Left renal pelvis (tissue), 4 donors: ENCODE results near the gene SLC22A13. TPM values are rescaled to one million over a fixed set of nuclear protein-coding genes. Genes with fewer than 3 reads are reported as not detected.
"Not testable (repeated sequence)": the region's sequence is repeated elsewhere in the genome, so short reads cannot be mapped to it uniquely, and the experiment has no call there.

Experiments used
- DNase-seq, 4 donors: peaks; one replicate each; pipeline ENCODE4 v3.0.0-alpha.2; 2013; ENCODE audit warnings: low read depth in 4 of 4, low spot score in 3 of 4
- polyA plus RNA-seq, 4 donors: library from polyadenylated mRNA; unstranded; fragments of 120-200 nt; gene quantifications; one replicate each; pipeline ENCODE4 v1.2.1, GENCODE V29; 2013; ENCODE audit not compliant: insufficient read length in 4 of 4

Gene SLC22A13
- 1 to 10 TPM in 3 of 4 donors, under 1 TPM in 1; 0.12 to 3.8 (median 2.1) TPM for polyA plus RNA-seq

- DNase-seq, result no peak
These were observed at the start of gene SLC22A13 for GRCh38 chr3:38265604-38266307. TSS of gene SLC22A13 (plus strand) at chr3:38265812. CDS start at chr3:38265861, 49 bp downstream.

GRCh38 chr3:38219609-38220197 is 45.9 kb upstream of the SLC22A13 start:
- no peak for DNase-seq

- DNase-seq, result no peak
These were observed 44.6 kb upstream of the SLC22A13 start for GRCh38 chr3:38221005-38221404.

GRCh38 chr3:38222032-38222634 is 43.5 kb upstream of the SLC22A13 start:
- DNase-seq, result no peak

- no peak for DNase-seq
These were observed 41.3 kb upstream of the SLC22A13 start for GRCh38 chr3:38224357-38224756.

- no peak for DNase-seq
These were observed 39.3 kb upstream of the SLC22A13 start for GRCh38 chr3:38226273-38226672.

- no peak for DNase-seq
These were observed 37.6 kb upstream of the SLC22A13 start for GRCh38 chr3:38227989-38228388.

DNA sequence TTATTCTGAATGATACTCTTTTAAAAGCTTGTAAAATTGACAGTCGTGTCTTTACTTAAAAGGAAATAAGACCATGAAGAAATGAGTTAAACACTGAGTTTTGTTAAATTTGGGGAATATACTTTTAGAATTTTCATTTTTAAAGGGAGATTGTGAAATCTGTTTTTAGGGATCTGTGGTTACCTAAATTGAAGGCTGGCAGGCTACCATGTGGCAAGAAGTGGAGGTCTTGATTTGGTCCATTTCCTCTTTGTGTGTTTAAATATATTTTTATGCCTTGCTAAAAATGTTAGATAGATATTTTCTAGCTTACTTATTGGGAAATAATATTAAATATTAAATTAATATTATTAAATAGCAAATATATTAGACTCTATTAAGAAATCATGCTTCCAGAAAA is 36.6 kb upstream of the SLC22A13 start:
- DNase-seq, result no peak

GRCh38 chr3:38232701-38233100 is 32.9 kb upstream of the SLC22A13 start:
- no peak for DNase-seq

- DNase-seq, result no peak
These were observed 30.1 kb upstream of the SLC22A13 start for GRCh38 chr3:38235466-38235865.

DNA sequence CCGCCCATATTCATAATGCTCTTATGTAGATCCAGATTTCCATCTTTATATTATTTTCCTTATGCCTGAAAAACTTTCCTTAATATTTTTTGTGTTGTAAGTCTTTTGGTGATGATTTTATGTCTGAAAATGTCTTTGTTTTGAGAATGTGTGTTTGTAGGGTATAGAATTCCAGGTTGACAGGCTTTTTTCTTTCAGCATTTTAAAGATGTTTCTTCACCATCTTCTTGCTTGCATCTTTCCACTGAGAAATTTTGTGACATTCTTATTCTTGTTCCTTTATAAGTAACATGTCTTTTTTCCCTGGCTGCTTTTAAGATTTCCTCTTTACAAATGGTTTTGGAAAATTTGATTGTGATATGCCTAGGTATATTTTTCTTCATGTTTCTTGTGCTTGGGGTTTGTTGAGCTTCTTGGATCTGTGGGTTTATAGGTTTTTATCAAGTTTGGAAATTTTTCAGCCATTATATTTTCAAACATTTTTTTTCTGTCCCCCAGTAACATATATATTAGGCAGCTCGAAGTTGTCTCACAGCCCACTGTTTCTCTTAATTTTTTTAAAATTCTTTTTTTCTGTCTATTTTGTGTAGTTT is 27.1 kb upstream of the SLC22A13 start:
- DNase-seq, result no peak

DNA sequence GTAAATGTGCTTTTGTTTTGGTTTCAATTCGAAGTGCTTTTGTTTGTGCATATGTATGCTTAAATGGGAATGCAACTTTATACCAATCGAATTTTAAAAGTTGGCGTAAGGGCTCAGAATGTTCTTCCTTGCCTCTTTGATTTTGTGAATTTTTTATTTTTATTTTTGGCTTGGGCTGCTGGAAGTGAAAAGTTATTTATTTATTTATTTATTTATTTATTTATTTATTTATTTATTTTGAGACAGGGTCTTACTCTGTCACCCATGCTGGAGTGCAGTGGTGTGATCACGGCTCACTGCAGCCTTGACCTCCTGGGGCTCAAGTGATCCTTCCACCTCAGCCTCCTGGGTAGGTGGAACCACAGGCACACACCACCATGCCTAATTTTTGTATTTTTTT is 22.8 kb upstream of the SLC22A13 start:
- DNase-seq, result not testable (repeated sequence)

DNA sequence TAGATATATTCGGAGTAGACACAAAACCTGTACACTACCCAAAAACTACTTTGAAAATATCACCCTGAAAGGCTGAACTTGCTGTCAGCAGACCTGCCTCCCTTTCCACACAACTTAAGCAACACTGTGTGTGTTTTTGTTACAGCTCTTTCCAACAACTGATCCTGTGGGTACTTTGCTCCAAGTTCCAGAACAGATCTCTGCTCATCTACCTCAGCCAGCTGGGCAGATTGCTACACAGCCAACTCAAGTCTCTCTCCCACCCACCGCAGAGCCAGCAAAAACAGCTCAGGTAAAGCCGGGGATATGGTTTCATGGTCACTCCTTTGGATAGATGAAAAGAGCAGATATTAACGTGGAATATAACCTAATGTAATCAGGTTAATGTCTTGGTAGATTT is 19.7 kb upstream of the SLC22A13 start:
- no peak for DNase-seq

DNA sequence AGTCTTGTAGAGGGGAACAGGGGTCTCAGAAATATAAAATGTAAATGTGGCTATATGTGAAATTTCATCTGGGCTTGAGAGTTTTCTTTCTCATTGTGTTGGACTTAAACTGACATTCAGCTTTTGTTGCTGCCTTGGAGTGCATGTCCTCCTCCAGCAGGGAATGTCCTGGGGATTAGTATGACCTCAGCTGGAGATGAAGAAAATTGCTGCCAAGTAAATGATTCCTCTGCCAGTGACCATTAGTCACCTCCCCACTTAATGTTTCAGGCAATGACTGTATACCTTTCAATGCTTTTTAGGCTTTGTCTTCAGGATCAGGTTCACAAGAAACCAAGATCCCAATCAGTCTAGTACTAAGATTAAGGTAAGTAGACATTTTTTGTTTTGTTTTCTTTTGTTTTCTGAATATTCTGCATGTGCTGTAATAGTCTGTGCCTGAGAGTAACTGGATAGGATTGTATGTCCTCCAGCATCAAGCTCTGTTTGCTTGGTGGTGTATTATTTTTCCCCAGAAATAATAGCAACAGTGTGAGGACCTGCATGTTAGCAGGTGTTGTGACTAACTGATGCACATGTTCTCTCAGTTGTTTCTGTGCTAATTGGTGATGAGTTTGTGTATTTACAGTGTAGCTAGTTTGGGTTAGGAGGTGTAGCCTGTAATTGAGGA is 18.1 kb upstream of the SLC22A13 start:
- DNase-seq, result no peak

GRCh38 chr3:38250198-38250597 is 15.4 kb upstream of the SLC22A13 start:
- no peak for DNase-seq

- DNase-seq, result no peak
These were observed 14.4 kb upstream of the SLC22A13 start for GRCh38 chr3:38251197-38251596.

DNA sequence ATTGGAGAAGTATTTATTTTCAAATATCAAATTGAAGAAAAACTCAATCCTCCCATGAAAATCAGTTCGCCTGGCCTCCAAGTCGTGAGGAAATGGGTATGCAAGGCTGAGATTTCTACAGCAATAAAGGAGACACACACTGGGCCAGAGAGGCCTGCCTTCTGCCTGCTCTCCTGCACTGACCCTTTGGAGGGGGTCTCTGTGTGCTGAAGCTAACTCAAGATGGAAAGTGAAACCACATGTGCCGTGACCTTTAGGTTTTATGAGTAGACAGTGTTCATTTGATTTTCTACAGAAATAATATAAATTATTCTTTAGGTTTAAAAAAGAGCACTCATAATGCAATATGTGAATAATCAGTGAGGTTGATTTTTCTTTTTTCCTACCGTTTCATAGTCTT is 11.9 kb upstream of the SLC22A13 start:
- no peak for DNase-seq

GRCh38 chr3:38254872-38255271 is 10.7 kb upstream of the SLC22A13 start:
- DNase-seq, result no peak

DNA sequence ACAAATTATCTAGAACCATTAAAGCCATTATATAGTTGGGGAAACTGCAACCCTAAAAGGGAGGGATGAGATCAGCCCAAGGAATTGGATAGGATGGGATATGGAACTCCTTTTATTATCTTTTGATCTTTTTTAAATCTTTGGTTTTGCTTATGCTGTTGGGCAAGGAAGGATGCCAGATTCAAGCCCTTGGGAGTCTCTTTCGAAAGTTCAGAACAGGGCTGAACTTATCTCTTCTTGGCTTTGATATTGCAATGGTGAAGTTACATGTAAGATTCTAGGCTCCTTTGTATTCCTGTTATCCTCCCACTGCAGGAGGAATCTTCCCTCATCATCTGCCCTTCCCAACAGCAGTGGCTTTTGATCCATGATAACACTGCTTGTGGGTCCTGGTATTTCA is 10.0 kb upstream of the SLC22A13 start:
- no peak for DNase-seq

GRCh38 chr3:38257583-38257982 is 8.0 kb upstream of the SLC22A13 start:
- DNase-seq, result no peak

DNA sequence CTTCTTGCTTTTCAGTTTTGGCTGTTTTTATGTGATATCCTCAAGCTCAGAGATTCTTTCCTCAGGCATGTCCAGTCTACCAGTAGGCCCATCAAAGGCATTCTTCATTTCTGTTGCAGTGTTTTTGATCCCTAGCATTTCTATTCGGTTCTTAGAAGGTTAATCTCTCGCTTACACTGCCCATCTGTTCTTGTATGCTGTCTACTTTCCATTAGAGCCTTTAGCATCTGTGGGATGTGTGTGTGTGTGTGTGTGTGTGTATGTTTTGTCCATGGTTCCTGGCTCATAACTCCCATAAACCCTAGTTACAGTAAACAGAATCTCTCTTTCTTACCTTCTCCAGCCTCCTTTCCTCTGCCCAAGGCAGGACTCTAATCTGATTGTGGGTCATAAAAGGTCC is 5.1 kb upstream of the SLC22A13 start:
- no peak for DNase-seq
